ENCODE results near the gene RIC1.

RIC1 gene

GRCh38 chr9:5818424-5819142, 189.7 kb downstream of the RIC1 start:
- Mint-ChIP-seq H3K36me3 (ENCODE audit: low read depth) (peaks cover 37% of the 10 kb centered on the region), H3K27me3 (ENCODE audit: low read depth) (no peaks in the 10 kb centered on the region), H3K9me3 (no peaks in the 10 kb centered on the region), H3K4me1 (ENCODE audit: low read depth) (peaks cover 19% of the 10 kb centered on the region), H3K27ac (no peak overlapping the region), H3K4me3 (no peak overlapping the region)

GRCh38 chr9:5819174-5819573, 190.3 kb downstream of the RIC1 start:
- Mint-ChIP-seq H3K9me3 (no peaks in the 10 kb centered on the region), H3K27me3 (ENCODE audit: low read depth) (no peaks in the 10 kb centered on the region), H3K27ac (no peak overlapping the region), H3K4me1 (ENCODE audit: low read depth) (peaks cover 19% of the 10 kb centered on the region), H3K36me3 (ENCODE audit: low read depth) (peaks cover 39% of the 10 kb centered on the region), H3K4me3 (no peak overlapping the region)

- Mint-ChIP-seq H3K4me3 (no peak overlapping the region), H3K27ac (peak overlapping the region; percentile 7), H3K36me3 (ENCODE audit: low read depth) (peaks cover 42% of the 10 kb centered on the region), H3K9me3 (no peaks in the 10 kb centered on the region), H3K27me3 (ENCODE audit: low read depth) (no peaks in the 10 kb centered on the region), H3K4me1 (ENCODE audit: low read depth) (peaks cover 23% of the 10 kb centered on the region)
Observed at GRCh38 chr9:5820425-5820824, 191.5 kb downstream of the RIC1 start.

- Mint-ChIP-seq H3K4me1 (ENCODE audit: low read depth) (peaks cover 33% of the 10 kb centered on the region), H3K27ac (no peak overlapping the region), H3K4me3 (no peak overlapping the region), H3K9me3 (no peaks in the 10 kb centered on the region), H3K36me3 (ENCODE audit: low read depth) (peaks cover 35% of the 10 kb centered on the region), H3K27me3 (ENCODE audit: low read depth) (no peaks in the 10 kb centered on the region)
Observed at GRCh38 chr9:5825223-5825622, 196.3 kb downstream of the RIC1 start.
